GM23248 (cell line): ENCODE results near the gene ADGRL1.
"Not testable (repeated sequence)": the region's sequence is repeated elsewhere in the genome, so short reads cannot be mapped to it uniquely, and the experiment has no call there.

Source experiments
- EZH2 ChIP-seq: fragments of 200-600 bp; sonication (generic); IDR thresholded peaks from 2 replicates; pipeline ENCODE4 v1.6.1; 2018; ENCODE audit warnings: antibody characterized with exemption, mild to moderate bottlenecking; ENCODE audit not compliant: insufficient read depth, poor library complexity, severe bottlenecking
- EZH2phosphoT487 ChIP-seq: fragments of 200-600 bp; sonication (generic); IDR thresholded peaks from 2 replicates; pipeline ENCODE4 v1.6.1; 2018; ENCODE audit warnings: antibody characterized with exemption, moderate library complexity, mild to moderate bottlenecking, low read depth; ENCODE audit not compliant: insufficient read depth

GRCh38 chr19:14208496-14208895 is 2.5 kb upstream of the ADGRL1 start:
- TF ChIP-seq EZH2, EZH2phosphoT487: not testable (repeated sequence)
